GM12878 (cell line): ENCODE results near the gene BICD1. TPM values are rescaled to one million over a fixed set of nuclear protein-coding genes. Genes with fewer than 3 reads are reported as not detected.

Source experiments
- ATAC-seq: fragments of 200-7000 bp; cut with Tn5 transposase; 3 replicates; pipeline ENCODE4 v1.9.1; 2020; ENCODE audit warnings: mild to moderate bottlenecking, moderate library complexity
- BruUV-seq: library from RNA; stranded (reverse); fragments of 400-500 nt; replicated peaks from 2 replicates; lab custom pipeline; 2021; lab: Mats Ljungman, UMichigan
- CTCF ChIA-PET: fragments of 300-600 bp; sonication (Branson Sonifier 250); formaldehyde crosslinking; extraction: SDS; loops from one replicate; lab custom pipeline; 2021; ENCODE audit warnings: inconsistent platforms; lab: Yijun Ruan, JAX
- POLR2A ChIA-PET: fragments of 350-600 bp; formaldehyde crosslinking; extraction: SDS; loops from one replicate; lab custom pipeline; 2021; ENCODE audit warnings: inconsistent platforms; lab: Charles Lee
- RAD21 ChIA-PET: fragments of 300-600 bp; sonication (Branson Sonifier 250); formaldehyde crosslinking; loops from one replicate; lab custom pipeline; 2023; ENCODE audit warnings: antibody characterized with exemption; ENCODE audit not compliant: unreplicated experiment; lab: Charles Lee
- SMC1A ChIA-PET: fragments of 300-600 bp; sonication (Branson Sonifier 250); formaldehyde crosslinking; loops from one replicate; lab custom pipeline; 2023; ENCODE audit not compliant: unreplicated experiment, uncharacterized antibody; lab: Charles Lee
- DNase-seq: peaks from one replicate; pipeline ENCODE4 v3.0.0-alpha.2; 2011; ENCODE audit warnings: low read depth, low spot score
- FAIRE-seq: peaks from 3 replicates; lab custom pipeline; 2011; peaks lifted over from hg19 to GRCh38; lab: Jason Lieb, UNC
- H2AFZ ChIP-seq: 2 replicates; pipeline ENCODE4 v1.6.0; 2011; ENCODE audit warnings: low read depth, low read length, control low read depth; ENCODE audit not compliant: control insufficient read depth
- H3K27ac ChIP-seq: 2 replicates; pipeline ENCODE4 v1.5.1; 2011; ENCODE audit warnings: control low read depth; ENCODE audit not compliant: control insufficient read depth, insufficient read depth
- H3K27me3 ChIP-seq, 2 experiments: replicated peaks in 1 of 2; 2 replicates each; pipeline versions ENCODE4 v1.6.0 to v1.6.1; 2011; ENCODE audit warnings: low read length in 1 of 2; ENCODE audit not compliant: control insufficient read depth in 2 of 2, insufficient read depth in 2 of 2
- H3K36me3 ChIP-seq, 2 experiments: 2 replicates each; pipeline ENCODE4 v1.5.1; 2011; ENCODE audit warnings: low read length in 1 of 2; ENCODE audit not compliant: control insufficient read depth in 2 of 2, insufficient read depth in 2 of 2
- H3K4me1 ChIP-seq: 2 replicates; pipeline ENCODE4 v1.6.1; 2011; ENCODE audit warnings: mild to moderate bottlenecking, low read length, moderate library complexity, mixed read lengths; ENCODE audit not compliant: control insufficient read depth, insufficient read depth
- H3K4me2 ChIP-seq: 2 replicates; pipeline ENCODE4 v1.6.0; 2011; ENCODE audit warnings: control low read depth; ENCODE audit not compliant: control insufficient read depth, insufficient read depth
- H3K4me3 ChIP-seq: fragments of 200-600 bp; sonication (generic); 2 replicates; pipeline ENCODE4 v1.5.1; 2016
- H3K79me2 ChIP-seq: 2 replicates; pipeline ENCODE4 v1.6.0; 2011; ENCODE audit warnings: low read length; ENCODE audit not compliant: control insufficient read depth, insufficient read depth
- H3K9ac ChIP-seq: 2 replicates; pipeline ENCODE4 v1.8.0; 2011; ENCODE audit warnings: low read length, control low read depth, mixed read lengths; ENCODE audit not compliant: control insufficient read depth, insufficient read depth
- H3K9me3 ChIP-seq: replicated peaks from 3 replicates; pipeline ENCODE4 v1.5.1; 2011; ENCODE audit warnings: mild to moderate bottlenecking, low read length; ENCODE audit not compliant: control insufficient read depth, insufficient read depth
- H4K20me1 ChIP-seq: 2 replicates; pipeline ENCODE4 v1.6.0; 2011; ENCODE audit not compliant: control insufficient read depth, insufficient read depth
- ATF3 ChIP-seq: IDR thresholded peaks from 2 replicates; pipeline ENCODE4 v1.6.1; 2011; ENCODE audit warnings: low read depth, mild to moderate bottlenecking, low read length, moderate library complexity, borderline replicate concordance; ENCODE audit errors: extremely low read depth
- BCL11A ChIP-seq: IDR thresholded peaks from 2 replicates; pipeline ENCODE4 v1.6.1; 2011; ENCODE audit warnings: low read depth, low read length
- BHLHE40 ChIP-seq, 2 experiments: fragments of 450-650 bp in 1 of 2; IDR thresholded peaks; 2 replicates each; pipeline ENCODE4 v1.6.1; 2011 to 2017; ENCODE audit warnings: low read depth in 2 of 2, borderline replicate concordance in 1 of 2, improper control_type of control experiment in 1 of 2, low read length in 1 of 2, mild to moderate bottlenecking in 1 of 2
- EGR1 ChIP-seq, 2 experiments: IDR thresholded peaks; 1 replicate in 1 of 2; 2 replicates in 1 of 2; pipeline ENCODE4 v1.6.1; 2011 to 2012; ENCODE audit warnings: low read depth in 2 of 2, low read length in 2 of 2, borderline replicate concordance in 1 of 2, mild to moderate bottlenecking in 1 of 2, moderate library complexity in 1 of 2
- HDGF ChIP-seq: fragments of 450-650 bp; IDR thresholded peaks from 2 replicates; pipeline ENCODE4 v1.6.1; 2016; ENCODE audit warnings: antibody characterized with exemption
- MAX ChIP-seq: IDR thresholded peaks from 2 replicates; pipeline ENCODE4 v1.6.1; 2012; ENCODE audit warnings: low read depth, low read length, improper control_type of control experiment
- NBN ChIP-seq: fragments of 450-650 bp; IDR thresholded peaks from 2 replicates; pipeline ENCODE4 v1.6.1; 2016
- POLR2AphosphoS5 ChIP-seq: IDR thresholded peaks from 2 replicates; pipeline ENCODE4 v1.6.1; 2011; ENCODE audit warnings: mild to moderate bottlenecking, low read length, inconsistent platforms
- RCOR1 ChIP-seq: conservative IDR thresholded peaks from 2 replicates; pipeline ENCODE4 v1.6.1; 2012; ENCODE audit warnings: low read depth, low read length, improper control_type of control experiment
- SKIL ChIP-seq: fragments of 450-650 bp; IDR thresholded peaks from 2 replicates; pipeline ENCODE4 v1.6.1; 2017; ENCODE audit warnings: mild to moderate bottlenecking, low read depth, inconsistent platforms; ENCODE audit not compliant: poor library complexity, severe bottlenecking
- SPI1 ChIP-seq: IDR thresholded peaks from 2 replicates; pipeline ENCODE4 v1.6.1; 2011; ENCODE audit warnings: low read depth, mild to moderate bottlenecking, low read length, moderate library complexity, borderline replicate concordance; ENCODE audit not compliant: insufficient read depth
- TAF1 ChIP-seq: IDR thresholded peaks from 2 replicates; pipeline ENCODE4 v1.6.1; 2011; ENCODE audit warnings: mild to moderate bottlenecking, low read depth, low read length, borderline replicate concordance
- ZNF384 ChIP-seq: IDR thresholded peaks from 2 replicates; pipeline ENCODE4 v1.6.1; 2012; ENCODE audit warnings: low read depth, mild to moderate bottlenecking, low read length, improper control_type of control experiment, borderline replicate concordance
- WGBS: methylation state at CpG from one replicate; pipeline ENCODE4 v1.1.6; 2016; ENCODE audit warnings: low lambda C conversion rate; ENCODE audit not compliant: insufficient replicate concordance, insufficient coverage; ENCODE audit errors: missing lambda C conversion rate; 5-methylcytosine and 5-hydroxymethylcytosine counted together
- in situ Hi-C: fragments of 300-500 bp; cut with MboI; formaldehyde crosslinking; loops from 9 replicates; pipeline ENCODE4 v1.14.3; 2018; ENCODE audit warnings: mixed read lengths
- intact Hi-C: fragments of 100-400 bp; cut with micrococcal nuclease; formaldehyde crosslinking; loops from one replicate; pipeline ENCODE4 v1.14.2; 2022; ENCODE audit not compliant: unreplicated experiment
- polyA plus RNA-seq, 11 experiments: library from polyadenylated mRNA; depleted of rRNA in 4 of 11; unstranded in 6 of 11; stranded (reverse) in 5 of 11; fragments of >200 nt; fragmentation: Nextera tagmentation in 4 of 11; fragmentation: Illumina TruSeq in 1 of 11; extraction: Ambion mirVana in 4 of 11; extraction: Trizol in 1 of 11; gene quantifications; 1 replicate in 1 of 11; 2 replicates in 10 of 11; pipeline versions ENCODE4 v1.2.1 to v1.2.3, GENCODE V29; 2011 to 2016; ENCODE audit warnings: inconsistent platforms in 2 of 11, missing spikeins in 2 of 11, low read depth in 1 of 11
- total RNA-seq, 4 experiments: library from RNA; depleted of rRNA in 3 of 4; stranded (reverse); fragments of >200 nt in 3 of 4; fragmentation: Illumina TruSeq in 1 of 4; extraction: Trizol in 1 of 4; gene quantifications; 2 replicates each; pipeline versions ENCODE4 v1.2.1 to v1.2.3, GENCODE V29; 2013 to 2021

The BICD1 gene
- total and polyA plus RNA-seq, 10 of the 15 experiments (the other 5 are each of a cell fraction or from before 2014, with no cell fraction given): 4.7 to 32.5 (median 14.4) TPM

DNA sequence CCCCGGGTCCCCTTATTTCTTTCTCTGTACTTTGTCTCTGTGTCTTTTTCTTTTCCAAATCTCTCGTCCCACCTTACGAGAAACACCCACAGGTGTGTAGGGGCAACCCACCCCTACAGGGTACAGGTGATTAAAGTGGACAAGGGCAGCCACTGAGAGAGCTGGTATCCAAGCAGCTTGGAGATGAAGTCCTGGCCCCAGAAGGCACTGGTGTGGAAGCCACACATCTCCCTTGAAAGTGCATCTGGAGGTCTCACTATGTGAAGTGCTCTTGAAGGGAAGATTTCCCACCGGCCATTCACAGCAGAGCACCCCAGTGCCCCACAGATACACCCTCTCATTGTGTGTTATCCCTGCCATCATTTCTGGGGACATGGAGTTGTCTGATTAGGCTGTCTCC, 6.3 kb upstream of the BICD1 start:
- BruUV-seq: no TSS peak
- DNase-seq (no peak), FAIRE-seq (no peak), ATAC-seq (no peak)
- no peaks in the 10 kb centered on the region for H3K79me2 ChIP-seq
- no peak overlapping the region for H3K4me3 ChIP-seq
- RAD21 ChIA-PET: no interaction called here
- H2AFZ ChIP-seq: no peak overlapping the region
- H3K4me2 ChIP-seq: no peak overlapping the region
- H3K9me3 ChIP-seq: no peaks in the 10 kb centered on the region
- in situ Hi-C loops (no loop called here), intact Hi-C loops (no loop called here)
- no peaks in the 10 kb centered on the region for H4K20me1 ChIP-seq
- 81% methylated on average over 4 of the region's 4 CpGs for WGBS
- H3K27ac ChIP-seq: no peak overlapping the region
- TF ChIP-seq POLR2AphosphoS5 (no peak), NBN (no peak)
- no peaks in the 10 kb centered on the region for H3K4me1 ChIP-seq
- SMC1A ChIA-PET: no interaction called here
- CTCF ChIA-PET: no interaction called here
- H3K27me3 ChIP-seq: no peaks in the 10 kb centered on the region
- POLR2A ChIA-PET: no interaction called here
- H3K9ac ChIP-seq: no peak overlapping the region
- H3K36me3 ChIP-seq: no peaks in the 10 kb centered on the region

GRCh38 chr12:32100888-32101287, 5.8 kb upstream of the BICD1 start:
- intact Hi-C loops: no loop called here
- DNase-seq (no peak), ATAC-seq (no peak), FAIRE-seq (no peak)
- no TSS peak for BruUV-seq
- Histone ChIP-seq H3K36me3 (no peaks in the 10 kb centered on the region), H2AFZ (no peak overlapping the region), H3K79me2 (no peaks in the 10 kb centered on the region), H3K9ac (no peak overlapping the region), H3K4me1 (no peaks in the 10 kb centered on the region), H3K9me3 (no peaks in the 10 kb centered on the region), H3K27ac (no peak overlapping the region), H3K27me3 (no peaks in the 10 kb centered on the region), H4K20me1 (no peaks in the 10 kb centered on the region), H3K4me2 (no peak overlapping the region), H3K4me3 (no peak overlapping the region)
- SMC1A ChIA-PET: no interaction called here
- RAD21 ChIA-PET: no interaction called here
- CTCF ChIA-PET: no interaction called here
- 95% methylated on average over 5 of the region's 5 CpGs for WGBS
- POLR2A ChIA-PET: no interaction called here
- in situ Hi-C loops: no loop called here
- TF ChIP-seq RCOR1 (no peak), BCL11A (no peak), SPI1 (no peak), EGR1 (IDR thresholded peaks at IDR 0.05; ENCODE audit: borderline replicate concordance in 1 of 2, low read depth in 2 of 2, low read length in 2 of 2) (no peak), ATF3 (no peak), HDGF (no peak), ZNF384 (no peak), TAF1 (no peak), MAX (no peak), SKIL (no peak), BHLHE40 (IDR thresholded peaks at IDR 0.05; ENCODE audit: borderline replicate concordance in 1 of 2, low read depth in 2 of 2, low read length in 1 of 2) (no peak)
